LNCaP clone FGC (cell line): ENCODE measurements around the gene SIPA1L3.

Source experiments
- DNase-seq: peaks from one replicate; pipeline ENCODE4 v3.0.0-alpha.2; 2011; ENCODE audit warnings: low read depth
- H3K4me3 ChIP-seq: 2 replicates; pipeline ENCODE4 v1.5.1; 2011; ENCODE audit warnings: mild to moderate bottlenecking, low read depth, low read length, control low read depth
- CTCF ChIP-seq: IDR thresholded peaks from 2 replicates; pipeline ENCODE4 v1.5.1; 2012; ENCODE audit warnings: mild to moderate bottlenecking; ENCODE audit not compliant: control insufficient read depth, insufficient read depth; ENCODE audit errors: extremely low read depth

Gene SIPA1L3

GRCh38 chr19:38134540-38135149 lies 227.6 kb downstream of the SIPA1L3 start:
- H3K4me3 ChIP-seq, result no peak overlapping the region
- no peak for DNase-seq
- TF ChIP-seq CTCF, result peak; percentile 56

- no peak for TF ChIP-seq CTCF
- H3K4me3 ChIP-seq, result no peak overlapping the region
- no peak for DNase-seq
These were observed 228.4 kb downstream of the SIPA1L3 start for GRCh38 chr19:38135150-38135998.

DNA sequence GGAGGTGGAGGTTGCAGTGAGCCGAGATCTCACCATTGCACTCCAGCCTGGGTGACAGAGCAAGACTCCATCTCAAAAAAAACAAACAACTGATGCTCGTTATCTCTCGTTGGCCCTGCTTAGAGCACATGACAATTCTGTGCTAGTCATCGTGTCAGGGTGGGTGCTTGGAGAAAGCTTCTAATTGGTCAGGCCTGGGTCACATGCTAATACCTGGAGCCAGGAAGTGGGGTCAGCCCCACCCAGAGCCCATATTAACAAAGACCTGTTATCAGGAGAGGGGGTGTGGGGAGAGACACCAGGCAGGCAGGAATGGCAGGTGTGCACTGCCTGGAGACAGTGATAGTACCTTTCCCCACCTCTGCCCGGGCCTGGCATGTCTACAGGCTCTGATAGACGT lies 232.1 kb downstream of the SIPA1L3 start:
- no peak for DNase-seq
- TF ChIP-seq CTCF, result no peak

DNA sequence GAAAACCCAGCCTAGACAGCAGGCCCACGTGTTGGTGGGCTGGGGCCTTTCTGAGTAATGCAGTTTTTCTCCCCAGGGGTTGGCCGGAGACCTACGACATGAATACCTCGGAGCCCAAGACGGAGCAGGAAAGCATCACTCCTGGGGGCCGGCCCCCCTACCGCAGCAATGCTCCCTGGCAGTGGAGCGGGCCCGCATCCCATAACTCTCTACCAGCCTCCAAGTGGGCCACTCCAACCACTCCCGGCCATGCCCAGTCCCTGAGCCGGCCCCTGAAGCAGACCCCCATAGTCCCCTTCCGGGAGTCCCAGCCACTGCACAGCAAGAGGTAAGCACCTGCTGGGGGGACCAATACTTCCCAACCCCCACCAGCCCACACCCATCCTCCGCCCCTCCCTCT lies 234.1 kb downstream of the SIPA1L3 start:
- H3K4me3 ChIP-seq, result no peak overlapping the region
- DNase-seq, result no peak
- no peak for TF ChIP-seq CTCF

More for the DNA sequence above, 232.1 kb downstream of the SIPA1L3 start:
- no peak overlapping the region for H3K4me3 ChIP-seq

DNA sequence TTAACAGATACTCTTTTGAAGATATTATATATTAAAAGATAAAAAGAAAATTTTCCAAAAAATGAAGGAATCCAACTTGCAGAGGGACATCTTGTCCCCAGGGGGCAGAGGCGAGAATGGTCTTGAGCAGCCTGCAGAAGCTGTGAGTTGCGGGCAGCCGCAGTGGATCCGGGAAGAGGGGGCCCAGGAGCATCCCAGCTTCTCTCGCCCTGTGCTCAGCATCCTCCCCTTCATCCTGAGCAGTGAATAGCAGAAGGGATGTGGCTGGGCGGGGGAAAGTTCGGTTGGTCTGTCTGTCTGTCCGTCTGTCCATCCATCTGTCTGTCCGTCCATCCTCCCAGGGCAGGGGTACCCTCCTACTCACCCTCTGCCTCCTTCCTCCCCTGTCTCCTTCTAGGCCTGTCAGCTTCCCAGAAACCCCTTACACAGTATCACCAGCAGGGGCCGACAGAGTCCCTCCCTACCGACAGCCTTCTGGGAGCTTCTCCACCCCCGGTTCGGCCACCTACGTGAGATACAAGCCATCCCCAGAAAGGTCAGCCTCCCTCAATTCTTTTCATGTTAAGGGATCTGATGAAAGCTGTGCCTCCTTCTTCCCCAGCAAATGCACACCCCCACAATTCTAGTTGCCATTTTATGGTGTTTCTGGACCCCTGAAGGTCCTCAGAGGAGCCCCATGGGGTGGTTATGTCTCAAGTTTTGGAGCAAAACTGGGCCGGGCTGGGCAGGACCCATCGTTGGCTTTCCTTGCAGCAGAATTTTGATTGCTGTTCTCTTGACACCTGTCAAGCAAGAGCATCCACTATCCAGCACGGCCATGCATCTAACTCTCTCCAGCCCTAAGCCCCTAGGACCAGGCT lies 235.4 kb downstream of the SIPA1L3 start:
- TF ChIP-seq CTCF, result peak; percentile 73
- no peak for DNase-seq
- H3K4me3 ChIP-seq, result no peak overlapping the region

GRCh38 chr19:38143847-38144246 lies 236.8 kb downstream of the SIPA1L3 start:
- DNase-seq, result no peak
- peak; percentile 20 for TF ChIP-seq CTCF
- H3K4me3 ChIP-seq, result no peak overlapping the region
